BJ (cell line): ENCODE results near the gene SPDYC. TPM values are rescaled to one million over a fixed set of nuclear protein-coding genes. Genes with fewer than 3 reads are reported as not detected.

Experiments
- CTCF ChIA-PET: fragments of 350-600 bp; formaldehyde crosslinking; extraction: SDS; loops from one replicate; lab custom pipeline; 2021; ENCODE audit warnings: antibody characterized with exemption, inconsistent platforms; lab: Yijun Ruan, JAX
- POLR2A ChIA-PET: fragments of 300-600 bp; sonication (Branson Sonifier 250); formaldehyde crosslinking; extraction: SDS; loops from one replicate; lab custom pipeline; 2021; ENCODE audit warnings: antibody characterized with exemption; lab: Charles Lee
- DNase-seq: peaks from one replicate; pipeline ENCODE4 v3.0.0-alpha.2; 2011; ENCODE audit warnings: low read depth
- H3K27me3 ChIP-seq: 2 replicates; pipeline ENCODE4 v1.6.0; 2011; ENCODE audit warnings: low read length; ENCODE audit not compliant: control insufficient read depth, insufficient read depth
- H3K36me3 ChIP-seq: 2 replicates; pipeline ENCODE4 v1.5.1; 2011; ENCODE audit warnings: low read length; ENCODE audit not compliant: control insufficient read depth, insufficient read depth
- H3K4me3 ChIP-seq: 2 replicates; pipeline ENCODE4 v1.5.1; 2011; ENCODE audit warnings: low read depth, mild to moderate bottlenecking, control low read depth, low read length
- polyA plus RNA-seq: library from polyadenylated mRNA; depleted of rRNA; stranded (reverse); fragments of >200 nt; gene quantifications from 2 replicates; pipeline ENCODE4 v1.2.3, GENCODE V29; 2011
- TF ChIP-seq, protein P1 (sequence below): IDR thresholded peaks from 2 replicates; pipeline ENCODE4 v1.5.1; 2011; ENCODE audit warnings: low read depth, mild to moderate bottlenecking, control low read depth, inconsistent platforms, low read length, moderate library complexity; ENCODE audit not compliant: insufficient read depth

SPDYC gene
- polyA plus RNA-seq, 1 experiment, result not detected

- no peaks in the 10 kb centered on the region for H3K27me3 ChIP-seq
- H3K4me3 ChIP-seq, result no peak overlapping the region
- H3K36me3 ChIP-seq, result peaks cover 29% of the 10 kb centered on the region
- DNase-seq, result no peak
- ChIA-PET CTCF (interaction anchor here (0.6 to 2.8 kb wide), 8 partner anchors 9 to 138 kb away, joined by 3 to 12 read pairs (median 4); no protein-coding TSS in a partner anchor), POLR2A (no interaction called here)
- TF ChIP-seq, protein P1, sequence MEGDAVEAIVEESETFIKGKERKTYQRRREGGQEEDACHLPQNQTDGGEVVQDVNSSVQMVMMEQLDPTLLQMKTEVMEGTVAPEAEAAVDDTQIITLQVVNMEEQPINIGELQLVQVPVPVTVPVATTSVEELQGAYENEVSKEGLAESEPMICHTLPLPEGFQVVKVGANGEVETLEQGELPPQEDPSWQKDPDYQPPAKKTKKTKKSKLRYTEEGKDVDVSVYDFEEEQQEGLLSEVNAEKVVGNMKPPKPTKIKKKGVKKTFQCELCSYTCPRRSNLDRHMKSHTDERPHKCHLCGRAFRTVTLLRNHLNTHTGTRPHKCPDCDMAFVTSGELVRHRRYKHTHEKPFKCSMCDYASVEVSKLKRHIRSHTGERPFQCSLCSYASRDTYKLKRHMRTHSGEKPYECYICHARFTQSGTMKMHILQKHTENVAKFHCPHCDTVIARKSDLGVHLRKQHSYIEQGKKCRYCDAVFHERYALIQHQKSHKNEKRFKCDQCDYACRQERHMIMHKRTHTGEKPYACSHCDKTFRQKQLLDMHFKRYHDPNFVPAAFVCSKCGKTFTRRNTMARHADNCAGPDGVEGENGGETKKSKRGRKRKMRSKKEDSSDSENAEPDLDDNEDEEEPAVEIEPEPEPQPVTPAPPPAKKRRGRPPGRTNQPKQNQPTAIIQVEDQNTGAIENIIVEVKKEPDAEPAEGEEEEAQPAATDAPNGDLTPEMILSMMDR, result no peak
Observed at GRCh38 chr11:65212226-65212801, 42.3 kb downstream of the SPDYC start.

DNA sequence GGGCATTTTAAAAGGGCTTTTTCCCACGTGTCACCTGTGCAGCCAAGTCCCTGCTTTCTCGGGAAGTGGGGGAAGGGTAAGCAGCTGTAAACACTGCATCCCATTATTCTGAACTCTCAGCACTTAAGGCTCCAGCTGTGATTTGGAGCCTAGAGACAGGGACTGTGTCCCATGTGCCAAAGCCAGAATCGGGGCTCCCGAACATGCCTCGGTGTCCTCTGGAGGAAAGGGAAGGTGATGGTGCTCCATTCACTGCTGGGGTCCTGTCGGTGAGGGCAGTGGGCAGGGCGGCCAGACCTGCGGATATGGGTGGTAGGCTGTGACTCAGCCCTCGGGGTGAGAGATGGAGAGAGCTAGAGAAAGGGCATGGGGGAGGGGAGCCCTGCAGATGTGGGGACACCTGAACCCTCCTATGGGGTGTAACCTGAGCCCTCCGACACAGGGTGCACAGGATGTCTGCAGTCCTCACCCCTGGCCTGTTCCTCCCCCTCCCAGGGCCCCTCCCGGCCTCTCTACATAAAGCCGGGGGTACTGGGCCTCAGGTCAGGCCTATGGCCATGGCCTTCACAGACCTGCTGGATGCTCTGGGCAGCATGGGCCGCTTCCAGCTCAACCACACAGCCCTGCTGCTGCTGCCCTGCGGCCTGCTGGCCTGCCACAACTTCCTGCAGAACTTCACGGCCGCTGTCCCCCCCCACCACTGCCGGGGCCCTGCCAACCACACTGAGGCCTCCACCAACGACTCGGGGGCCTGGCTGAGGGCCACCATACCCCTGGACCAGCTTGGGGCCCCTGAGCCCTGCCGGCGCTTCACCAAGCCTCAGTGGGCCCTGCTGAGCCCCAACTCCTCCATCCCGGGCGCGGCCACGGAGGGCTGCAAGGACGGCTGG lies 43.5 kb downstream of the SPDYC start:
- ChIA-PET POLR2A (no interaction called here), CTCF (interaction anchor here (0.7 to 2.8 kb wide), 4 partner anchors 8 to 16 kb away, joined by 3 to 12 read pairs (median 8); no protein-coding TSS in a partner anchor)
- Histone ChIP-seq H3K4me3 (no peak overlapping the region), H3K27me3 (no peaks in the 10 kb centered on the region), H3K36me3 (peaks cover 22% of the 10 kb centered on the region)
- DNase-seq, result no peak
- TF ChIP-seq, protein P1, result no peak

- POLR2A ChIA-PET, result no interaction called here
- peaks cover 19% of the 10 kb centered on the region for H3K36me3 ChIP-seq
- CTCF ChIA-PET, result interaction anchor here (1.2 to 1.4 kb wide), 2 partner anchors 10 to 11 kb away, joined by 4 to 9 read pairs; no protein-coding TSS in a partner anchor
- H3K27me3 ChIP-seq, result no peaks in the 10 kb centered on the region
- no peak overlapping the region for H3K4me3 ChIP-seq
- TF ChIP-seq, protein P1, result no peak
- no peak for DNase-seq
Observed at GRCh38 chr11:65214212-65214845, 44.3 kb downstream of the SPDYC start.

- Histone ChIP-seq H3K4me3 (no peak overlapping the region), H3K27me3 (no peaks in the 10 kb centered on the region), H3K36me3 (peaks cover 8% of the 10 kb centered on the region)
- ChIA-PET POLR2A (no interaction called here), CTCF (interaction anchor here (1.2 to 1.4 kb wide), 2 partner anchors 9 to 11 kb away, joined by 4 to 9 read pairs; no protein-coding TSS in a partner anchor)
- TF ChIP-seq, protein P1, result no peak
- no peak for DNase-seq
Observed at GRCh38 chr11:65215441-65216076, 45.5 kb downstream of the SPDYC start.
